HepG2 (cell line): Measurements from ENCODE around the gene OGFR. TPM values are rescaled to one million over a fixed set of nuclear protein-coding genes. Genes with fewer than 3 reads are reported as not detected.
A peak's percentile ranks its signal among the peaks of the same experiment; 100 is the strongest.

Experiments used
- ARNT ChIP-seq: fragments of 450-650 bp; IDR thresholded peaks from 2 replicates; pipeline ENCODE4 v1.6.1; 2017
- ELF1 ChIP-seq: sonication (generic); formaldehyde crosslinking; IDR thresholded peaks from 2 replicates; pipeline ENCODE4 v1.4.0; 2020; ENCODE audit warnings: missing genetic modification reagents
- GATA4 ChIP-seq: sonication (generic); IDR thresholded peaks from 2 replicates; pipeline ENCODE4 v1.6.1; 2016; ENCODE audit warnings: antibody characterized with exemption, low read depth, borderline replicate concordance
- GATAD2A ChIP-seq: IDR thresholded peaks from 2 replicates; pipeline ENCODE4 v1.6.1; 2016
- JUNB ChIP-seq: sonication (generic); formaldehyde crosslinking; IDR thresholded peaks from 2 replicates; pipeline ENCODE4 v1.8.0; 2022; ENCODE audit warnings: missing genetic modification reagents, mild to moderate bottlenecking, borderline replicate concordance
- KAT2B ChIP-seq: fragments of 150-350 bp; IDR thresholded peaks from 2 replicates; pipeline ENCODE4 v1.6.1; 2014; ENCODE audit warnings: low read depth, low read length, borderline replicate concordance
- KDM1A ChIP-seq: IDR thresholded peaks from 2 replicates; pipeline ENCODE4 v1.6.1; 2016; ENCODE audit warnings: missing compliant biosample characterization
- KDM2A ChIP-seq: sonication (generic); formaldehyde crosslinking; IDR thresholded peaks from 2 replicates; pipeline ENCODE4 v1.4.0; 2020; ENCODE audit warnings: low read depth, missing genetic modification reagents, borderline replicate concordance
- POLR2AphosphoS2 ChIP-seq: IDR thresholded peaks from 2 replicates; pipeline ENCODE4 v1.6.1; 2011; ENCODE audit warnings: low read depth, low read length, improper control_type of control experiment
- SMARCE1 ChIP-seq: fragments of 450-650 bp; IDR thresholded peaks from 2 replicates; pipeline ENCODE4 v1.6.1; 2017; ENCODE audit warnings: borderline replicate concordance
- SP1 ChIP-seq, 2 experiments: fragments of 450-650 bp in 1 of 2; sonication (generic) in 1 of 2; formaldehyde crosslinking in 1 of 2; IDR thresholded peaks; 2 replicates each; pipeline versions ENCODE4 v1.4.0 to v1.6.1; 2016 to 2020; ENCODE audit warnings: missing genetic modification reagents in 1 of 2
- STAG1 ChIP-seq: sonication (generic); formaldehyde crosslinking; IDR thresholded peaks from 2 replicates; pipeline ENCODE4 v1.4.0; 2020; ENCODE audit warnings: missing genetic modification reagents
- TCF7 ChIP-seq: sonication (generic); IDR thresholded peaks from 2 replicates; pipeline ENCODE4 v1.6.1; 2016; ENCODE audit warnings: antibody characterized with exemption, low read depth
- TEAD2 ChIP-seq: sonication (generic); formaldehyde crosslinking; IDR thresholded peaks from 2 replicates; pipeline ENCODE4 v1.9.0; 2021; ENCODE audit warnings: missing genetic modification reagents
- ZBTB20 ChIP-seq: sonication (generic); formaldehyde crosslinking; IDR thresholded peaks from 2 replicates; pipeline ENCODE4 v1.8.1; 2023; ENCODE audit warnings: missing genetic modification reagents, low read depth, mild to moderate bottlenecking, borderline replicate concordance
- ZNF17 ChIP-seq: sonication (generic); formaldehyde crosslinking; IDR thresholded peaks from 2 replicates; pipeline ENCODE4 v1.5.0; 2020; ENCODE audit warnings: mild to moderate bottlenecking, missing genetic modification reagents
- ZNF207 ChIP-seq: fragments of 450-650 bp; IDR thresholded peaks from 2 replicates; pipeline ENCODE4 v1.6.1; 2016; ENCODE audit warnings: antibody characterized with exemption, borderline replicate concordance
- ZNF235 ChIP-seq: sonication (generic); formaldehyde crosslinking; IDR thresholded peaks from 2 replicates; pipeline ENCODE4 v1.8.1; 2023; ENCODE audit warnings: mild to moderate bottlenecking, missing genetic modification reagents, borderline replicate concordance
- ZNF251 ChIP-seq: sonication (generic); formaldehyde crosslinking; IDR thresholded peaks from 2 replicates; pipeline ENCODE4 v1.9.0; 2021; ENCODE audit warnings: mild to moderate bottlenecking, missing genetic modification reagents
- ZNF292 ChIP-seq: sonication (generic); formaldehyde crosslinking; IDR thresholded peaks from 2 replicates; pipeline ENCODE4 v1.8.1; 2022; ENCODE audit warnings: mild to moderate bottlenecking, low read depth, missing genetic modification reagents, borderline replicate concordance
- ZNF430 ChIP-seq: sonication (generic); formaldehyde crosslinking; IDR thresholded peaks from 2 replicates; pipeline ENCODE4 v1.9.0; 2021; ENCODE audit warnings: mild to moderate bottlenecking, missing genetic modification reagents
- ZNF468 ChIP-seq: sonication (generic); formaldehyde crosslinking; IDR thresholded peaks from 2 replicates; pipeline ENCODE4 v1.8.0; 2022; ENCODE audit warnings: mild to moderate bottlenecking, moderate library complexity, missing genetic modification reagents
- ZNF552 ChIP-seq: sonication (generic); formaldehyde crosslinking; IDR thresholded peaks from 2 replicates; pipeline ENCODE4 v1.9.0; 2022; ENCODE audit warnings: missing genetic modification reagents, mild to moderate bottlenecking, borderline replicate concordance
- ZNF564 ChIP-seq: sonication (generic); formaldehyde crosslinking; IDR thresholded peaks from 2 replicates; pipeline ENCODE4 v1.8.1; 2023; ENCODE audit warnings: mild to moderate bottlenecking, missing genetic modification reagents
- ZSCAN21 ChIP-seq: sonication (generic); formaldehyde crosslinking; IDR thresholded peaks from 2 replicates; pipeline ENCODE4 v1.8.0; 2022; ENCODE audit warnings: mild to moderate bottlenecking, missing genetic modification reagents, moderate library complexity, borderline replicate concordance
- ZSCAN9 ChIP-seq: IDR thresholded peaks from 2 replicates; pipeline ENCODE4 v1.6.1; 2016; ENCODE audit warnings: borderline replicate concordance
- polyA plus RNA-seq, 8 experiments: library from polyadenylated mRNA; depleted of rRNA in 3 of 8; stranded (reverse) in 7 of 8; unstranded in 1 of 8; fragments of >200 nt; fragmentation: Illumina TruSeq in 4 of 8; extraction: Trizol in 4 of 8; gene quantifications; 2 replicates each; pipeline versions ENCODE4 v1.2.1 to v1.2.3, GENCODE V29; 2011 to 2016; ENCODE audit warnings: low read depth in 4 of 8, missing spikeins in 1 of 8, mixed read lengths in 1 of 8; ENCODE audit not compliant: insufficient read depth in 1 of 8
- total RNA-seq, 5 experiments: library from RNA; depleted of rRNA; stranded (reverse); fragments of >200 nt; fragmentation: Illumina TruSeq; extraction: Trizol; gene quantifications; 2 replicates each; pipeline ENCODE4 v1.2.3, GENCODE V29; 2016; ENCODE audit warnings: low read depth in 1 of 5
- TF ChIP-seq, protein P1 (sequence below): sonication (generic); formaldehyde crosslinking; IDR thresholded peaks from 2 replicates; pipeline ENCODE4 v1.8.1; 2023; ENCODE audit warnings: missing genetic modification reagents, mild to moderate bottlenecking, borderline replicate concordance
- TF ChIP-seq, protein P2 (sequence below): sonication (generic); formaldehyde crosslinking; IDR thresholded peaks from 2 replicates; pipeline ENCODE4 v1.8.1; 2023; ENCODE audit warnings: mild to moderate bottlenecking, missing genetic modification reagents, borderline replicate concordance
- TF ChIP-seq, protein P3 (sequence below): sonication (generic); formaldehyde crosslinking; conservative IDR thresholded peaks from 2 replicates; pipeline ENCODE4 v1.4.0; 2020; ENCODE audit warnings: missing genetic modification reagents
- TF ChIP-seq, protein P4 (sequence below): sonication (generic); IDR thresholded peaks from 2 replicates; pipeline ENCODE4 v1.6.1; 2016; ENCODE audit warnings: low read depth, borderline replicate concordance

The OGFR gene
- total and polyA plus RNA-seq, 2 of the 13 experiments (the other 11 are each of a cell fraction or from before 2014, with no cell fraction given) = 47.7 to 81.8 TPM

DNA sequence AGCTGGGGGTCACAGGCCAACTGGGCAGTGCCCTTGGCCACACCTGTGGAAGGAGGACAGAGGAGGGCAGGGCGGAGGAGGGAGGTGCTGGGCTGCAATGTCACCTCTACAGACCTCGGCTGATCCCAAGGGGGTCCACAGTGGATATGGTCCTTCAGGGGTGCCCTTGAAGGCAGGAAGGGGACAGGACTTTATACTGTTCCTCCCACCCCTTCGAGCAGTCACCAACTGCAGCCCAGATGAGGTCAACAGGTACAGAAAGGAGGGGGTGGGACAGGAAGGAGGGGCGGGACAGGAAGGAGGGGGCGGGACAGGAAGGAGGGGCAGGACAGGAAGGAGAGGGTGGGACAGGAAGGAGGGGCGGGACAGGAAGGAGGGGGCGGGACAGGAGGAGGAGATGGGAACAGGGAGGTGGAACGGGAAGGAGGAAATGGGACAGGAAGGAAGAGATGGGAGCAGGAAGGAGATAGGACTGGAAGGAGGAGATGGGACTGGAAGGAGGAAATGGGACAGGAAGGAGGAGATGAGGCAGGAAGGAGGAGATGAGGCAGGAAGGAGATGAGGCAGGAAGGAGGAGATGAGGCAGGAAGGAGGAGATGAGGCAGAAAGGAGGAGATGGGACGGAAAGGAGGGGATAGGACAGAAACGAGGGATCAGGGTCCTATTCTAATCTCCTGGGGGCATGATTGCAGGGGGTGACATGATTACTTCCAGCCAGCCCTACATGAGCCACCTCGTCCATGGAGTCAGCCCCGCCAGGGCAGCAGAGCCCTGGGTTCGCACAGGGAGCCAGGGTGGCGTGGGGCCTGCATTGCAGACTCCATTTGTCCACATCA lies 27.7 kb upstream of the OGFR start (continued):
- TF ChIP-seq, protein P1, sequence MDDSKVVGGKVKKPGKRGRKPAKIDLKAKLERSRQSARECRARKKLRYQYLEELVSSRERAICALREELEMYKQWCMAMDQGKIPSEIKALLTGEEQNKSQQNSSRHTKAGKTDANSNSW (CRISPR knock-in tag) = no peak
- TF ChIP-seq SMARCE1 (no peak), TCF7 (no peak), TEAD2 (CRISPR knock-in tag) (no peak), ARNT (no peak), ZNF430 (no peak), ZNF207 (no peak), ZSCAN9 (CRISPR knock-in tag) (no peak), SP1 (IDR thresholded peaks at IDR 0.05) (no peak), SP1 (CRISPR knock-in tag; IDR thresholded peaks at IDR 0.05) (no peak), GATAD2A (no peak), KDM2A (CRISPR knock-in tag) (no peak), ZSCAN21 (CRISPR knock-in tag) (no peak), ZNF468 (CRISPR knock-in tag) (no peak), ZNF17 (CRISPR knock-in tag) (no peak), ZNF564 (no peak), KDM1A (no peak), ZBTB20 (CRISPR knock-in tag) (no peak), ZNF251 (no peak), GATA4 (no peak), POLR2AphosphoS2 (no peak), KAT2B (no peak), JUNB (CRISPR knock-in tag) (no peak), ZNF292 (CRISPR knock-in tag) (no peak), ZNF552 (CRISPR knock-in tag) (no peak), ELF1 (no peak), ZNF235 (CRISPR knock-in tag) (no peak), STAG1 (CRISPR knock-in tag) (no peak)
- TF ChIP-seq, protein P2, sequence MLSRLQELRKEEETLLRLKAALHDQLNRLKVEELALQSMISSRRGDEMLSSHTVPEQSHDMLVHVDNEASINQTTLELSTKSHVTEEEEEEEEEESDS (CRISPR knock-in tag) = no peak
- TF ChIP-seq, protein P3, sequence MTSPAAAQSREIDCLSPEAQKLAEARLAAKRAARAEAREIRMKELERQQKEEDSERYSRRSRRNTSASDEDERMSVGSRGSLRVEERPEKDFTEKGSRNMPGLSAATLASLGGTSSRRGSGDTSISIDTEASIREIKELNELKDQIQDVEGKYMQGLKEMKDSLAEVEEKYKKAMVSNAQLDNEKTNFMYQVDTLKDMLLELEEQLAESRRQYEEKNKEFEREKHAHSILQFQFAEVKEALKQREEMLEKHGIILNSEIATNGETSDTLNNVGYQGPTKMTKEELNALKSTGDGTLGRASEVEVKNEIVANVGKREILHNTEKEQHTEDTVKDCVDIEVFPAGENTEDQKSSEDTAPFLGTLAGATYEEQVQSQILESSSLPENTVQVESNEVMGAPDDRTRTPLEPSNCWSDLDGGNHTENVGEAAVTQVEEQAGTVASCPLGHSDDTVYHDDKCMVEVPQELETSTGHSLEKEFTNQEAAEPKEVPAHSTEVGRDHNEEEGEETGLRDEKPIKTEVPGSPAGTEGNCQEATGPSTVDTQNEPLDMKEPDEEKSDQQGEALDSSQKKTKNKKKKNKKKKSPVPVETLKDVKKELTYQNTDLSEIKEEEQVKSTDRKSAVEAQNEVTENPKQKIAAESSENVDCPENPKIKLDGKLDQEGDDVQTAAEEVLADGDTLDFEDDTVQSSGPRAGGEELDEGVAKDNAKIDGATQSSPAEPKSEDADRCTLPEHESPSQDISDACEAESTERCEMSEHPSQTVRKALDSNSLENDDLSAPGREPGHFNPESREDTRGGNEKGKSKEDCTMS (CRISPR knock-in tag) = no peak
- TF ChIP-seq, protein P4, sequence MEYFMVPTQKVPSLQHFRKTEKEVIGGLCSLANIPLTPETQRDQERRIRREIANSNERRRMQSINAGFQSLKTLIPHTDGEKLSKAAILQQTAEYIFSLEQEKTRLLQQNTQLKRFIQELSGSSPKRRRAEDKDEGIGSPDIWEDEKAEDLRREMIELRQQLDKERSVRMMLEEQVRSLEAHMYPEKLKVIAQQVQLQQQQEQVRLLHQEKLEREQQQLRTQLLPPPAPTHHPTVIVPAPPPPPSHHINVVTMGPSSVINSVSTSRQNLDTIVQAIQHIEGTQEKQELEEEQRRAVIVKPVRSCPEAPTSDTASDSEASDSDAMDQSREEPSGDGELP = peak; percentile 58; the same call in 1 of the 2 replicates
